Activated CD8-positive, alpha-beta memory T cell treated with anti-CD3 and anti-CD28 coated beads, Interleukin-2, amount 50 U/mL, for 4 hours (primary cell): ENCODE results near the gene RPS3A.
"Not testable (repeated sequence)": the region's sequence is repeated elsewhere in the genome, so short reads cannot be mapped to it uniquely, and the experiment has no call there.

Experiments used
- DNase-seq: peaks from one replicate; pipeline ENCODE4 v3.0.0-alpha.2; 2020

Gene RPS3A

GRCh38 chr4:151099229-151099975 is at the start of gene RPS3A:
Gene RPS3A, plus strand, starts transcription at chr4:151099628. Its CDS starts 25 bp downstream, at chr4:151099653.
- DNase-seq = peak; percentile 98

- no peak for DNase-seq
These were observed 46.6 kb upstream of the RPS3A start for GRCh38 chr4:151052785-151053184.

DNA sequence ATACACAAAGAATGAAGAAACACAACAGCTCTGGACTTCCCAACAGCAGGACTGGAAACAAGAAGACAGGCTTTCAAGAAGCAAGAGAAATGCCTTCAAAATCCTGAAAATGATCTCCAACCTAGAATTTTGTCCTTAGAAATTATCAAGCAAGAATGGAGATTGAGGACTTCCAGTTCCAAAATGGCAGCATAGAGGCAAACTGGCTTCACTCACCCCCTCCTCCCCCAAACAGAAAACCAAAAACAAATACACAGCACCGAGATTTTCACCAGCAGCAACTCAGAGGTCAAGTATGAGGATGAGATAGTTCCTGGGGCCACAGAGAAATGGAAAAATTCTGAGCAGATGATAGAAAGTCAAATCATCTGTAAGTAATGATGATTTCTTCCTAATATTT is 43.9 kb upstream of the RPS3A start:
- DNase-seq = no peak

DNA sequence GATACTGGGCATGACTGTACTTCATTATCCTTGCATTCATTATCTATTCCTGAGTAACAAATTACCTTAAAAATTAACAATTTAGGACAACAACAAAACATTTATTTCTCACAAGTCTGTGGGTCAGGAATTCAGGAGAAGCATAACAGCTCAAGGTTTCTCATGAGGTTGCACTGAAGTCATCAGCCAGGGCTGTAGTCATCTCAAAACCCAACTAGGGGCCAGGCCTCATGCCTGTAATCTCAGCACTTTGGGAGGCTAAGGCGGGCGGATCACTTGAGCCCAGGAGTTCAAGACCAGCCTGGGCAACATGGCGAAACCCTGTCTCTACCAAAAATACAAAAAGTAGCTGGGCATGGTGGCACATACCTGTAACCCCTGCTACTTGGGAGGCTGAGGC is 36.3 kb upstream of the RPS3A start:
- not testable (repeated sequence) for DNase-seq

DNA sequence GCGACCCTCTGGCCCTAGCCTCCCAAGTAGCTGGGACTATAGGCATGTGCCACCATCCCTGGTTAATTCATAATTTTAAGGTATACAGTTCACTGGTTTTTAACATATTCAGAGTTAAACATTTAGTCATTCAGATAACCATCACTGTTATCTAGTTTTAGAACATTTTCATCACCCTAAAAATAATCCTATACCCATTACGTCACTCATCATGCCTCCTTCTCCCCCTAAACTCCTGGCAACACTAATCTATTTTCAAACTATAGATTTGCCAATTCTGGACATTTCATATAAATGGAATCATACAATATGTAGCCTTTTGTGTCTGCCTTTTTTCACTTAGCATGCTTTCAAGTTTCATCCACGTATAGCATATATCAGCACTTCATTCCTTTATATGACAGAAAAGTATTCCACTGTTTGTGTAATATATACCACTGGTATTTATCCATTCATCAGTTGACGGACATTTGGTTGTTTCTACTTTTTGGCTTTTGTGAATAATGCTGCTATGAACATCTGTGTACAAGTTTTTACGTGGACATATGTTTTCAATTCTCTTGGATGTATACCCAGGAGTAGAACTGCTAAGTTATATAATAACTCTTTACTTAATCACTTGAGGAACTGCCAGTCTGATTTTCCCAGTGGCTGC is 32.0 kb upstream of the RPS3A start:
- DNase-seq = no peak

- no peak for DNase-seq
These were observed 25.0 kb upstream of the RPS3A start for GRCh38 chr4:151074416-151074916.

DNA sequence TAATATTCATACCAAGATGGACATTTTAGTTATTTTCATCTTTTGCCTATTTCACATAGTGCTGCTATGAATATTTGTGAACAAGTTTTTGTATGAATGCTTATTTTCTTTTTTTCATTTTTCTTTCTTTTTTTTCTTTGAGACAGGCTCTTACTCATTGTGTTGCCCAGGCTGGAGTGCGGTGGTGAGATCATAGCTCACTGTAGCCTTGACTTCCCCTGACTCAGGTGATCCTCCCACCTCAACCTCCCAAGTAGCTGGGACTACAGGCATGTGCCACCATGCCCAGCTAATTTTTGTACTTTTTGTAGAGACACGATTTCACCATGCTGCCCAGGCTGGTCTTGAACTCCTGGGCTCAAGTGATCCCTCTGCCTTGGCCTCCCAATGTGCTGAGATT is 21.4 kb upstream of the RPS3A start:
- DNase-seq = not testable (repeated sequence)

- no peak for DNase-seq
These were observed 12.0 kb upstream of the RPS3A start for GRCh38 chr4:151087467-151087866.

DNA sequence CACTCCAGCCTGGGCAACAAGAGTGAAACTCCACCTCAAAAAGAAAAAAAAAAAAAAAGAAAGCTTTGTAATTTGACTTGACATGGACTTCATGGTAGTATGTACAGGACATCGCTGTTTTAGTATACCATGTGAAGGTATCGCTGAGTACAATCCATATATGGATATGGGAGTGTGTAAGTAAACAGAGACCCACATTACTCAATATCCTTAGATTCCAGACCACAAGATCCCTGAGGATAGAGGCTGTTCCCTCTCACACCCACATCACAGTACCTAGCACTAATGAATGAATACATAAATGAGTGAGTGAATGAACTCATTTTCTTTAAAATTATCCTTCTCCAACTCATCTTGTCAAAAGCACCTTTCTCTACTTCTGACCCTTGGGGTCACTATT is 8.4 kb upstream of the RPS3A start:
- no peak for DNase-seq

GRCh38 chr4:151092488-151092887 is 6.9 kb upstream of the RPS3A start:
- no peak for DNase-seq

- DNase-seq = no peak
These were observed 6.2 kb upstream of the RPS3A start for GRCh38 chr4:151093203-151093602.

GRCh38 chr4:151094290-151094751 is 5.1 kb upstream of the RPS3A start:
- no peak for DNase-seq

DNA sequence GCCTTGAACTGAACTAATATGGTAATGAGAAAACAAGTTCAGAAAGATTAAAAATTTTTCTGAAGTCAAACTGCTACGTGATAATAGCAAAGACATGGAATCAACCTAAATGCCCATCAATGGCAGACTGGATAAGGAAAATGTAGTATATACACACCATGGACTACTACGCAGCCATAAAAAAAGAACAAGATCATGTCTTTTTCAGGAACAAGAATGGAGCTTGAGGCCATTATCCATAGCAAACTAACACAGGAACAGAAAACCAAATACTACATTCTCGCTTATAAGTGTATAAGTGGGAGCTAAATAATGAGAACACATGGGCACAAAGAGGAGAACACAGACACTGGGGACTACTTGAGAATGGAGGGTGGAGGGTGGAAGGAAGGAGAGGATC is 4.3 kb upstream of the RPS3A start:
- no peak for DNase-seq

DNA sequence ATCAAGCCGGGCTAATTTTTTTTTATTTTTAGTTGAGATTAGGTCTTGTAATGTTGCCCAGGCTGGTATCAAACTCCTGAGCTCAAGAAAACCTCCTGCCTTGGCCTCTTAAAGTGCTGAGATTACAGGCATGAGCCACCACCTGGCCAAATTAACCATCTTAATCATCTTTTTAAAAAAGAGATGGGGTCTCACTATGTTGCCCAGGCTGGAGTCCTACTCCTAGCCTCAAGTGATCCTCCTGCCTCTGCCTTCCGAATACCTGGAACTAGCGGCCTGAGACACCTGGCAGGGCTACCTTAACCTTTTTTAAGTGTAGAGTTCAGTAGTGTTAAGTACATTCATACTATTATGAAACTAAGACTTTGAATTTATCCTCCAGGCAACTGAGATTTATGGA is 1.7 kb upstream of the RPS3A start:
- no peak for DNase-seq

GRCh38 chr4:151098979-151099228 is 524 bp upstream of the RPS3A start:
- no peak for DNase-seq

DNA sequence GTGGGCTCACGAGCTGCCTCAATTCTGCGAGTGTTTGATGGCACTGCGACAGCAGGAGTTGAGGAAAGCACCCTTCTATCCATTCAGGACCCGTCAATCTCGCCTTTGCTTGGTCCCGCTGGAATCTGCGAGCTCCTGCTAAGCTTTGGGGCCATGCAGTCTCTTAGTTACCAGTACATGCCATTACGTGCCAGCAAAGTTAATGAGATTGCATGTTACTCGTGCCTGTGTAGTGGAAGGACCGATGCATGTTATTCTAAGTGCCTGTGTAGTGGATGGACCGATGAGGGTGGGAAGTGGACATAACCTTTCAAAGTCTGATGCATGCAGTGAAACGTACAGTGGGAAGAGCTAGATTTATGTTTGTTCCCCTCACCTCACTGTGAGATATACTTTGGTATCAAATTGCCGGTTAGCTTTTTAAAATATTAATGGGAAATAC is 569 bp downstream of the RPS3A start:
- no peak for DNase-seq

GRCh38 chr4:151100531-151100930 is 1.1 kb downstream of the RPS3A start:
- DNase-seq = no peak

GRCh38 chr4:151103758-151104157 is 4.3 kb downstream of the RPS3A start:
- no peak for DNase-seq

GRCh38 chr4:151104621-151105020 is 5.2 kb downstream of the RPS3A start:
- no peak for DNase-seq

- no peak for DNase-seq
These were observed 6.1 kb downstream of the RPS3A start for GRCh38 chr4:151105454-151106032.

- DNase-seq = no peak
These were observed 7.6 kb downstream of the RPS3A start for GRCh38 chr4:151107063-151107462.

GRCh38 chr4:151110236-151110635 is 10.8 kb downstream of the RPS3A start:
- DNase-seq = no peak

DNA sequence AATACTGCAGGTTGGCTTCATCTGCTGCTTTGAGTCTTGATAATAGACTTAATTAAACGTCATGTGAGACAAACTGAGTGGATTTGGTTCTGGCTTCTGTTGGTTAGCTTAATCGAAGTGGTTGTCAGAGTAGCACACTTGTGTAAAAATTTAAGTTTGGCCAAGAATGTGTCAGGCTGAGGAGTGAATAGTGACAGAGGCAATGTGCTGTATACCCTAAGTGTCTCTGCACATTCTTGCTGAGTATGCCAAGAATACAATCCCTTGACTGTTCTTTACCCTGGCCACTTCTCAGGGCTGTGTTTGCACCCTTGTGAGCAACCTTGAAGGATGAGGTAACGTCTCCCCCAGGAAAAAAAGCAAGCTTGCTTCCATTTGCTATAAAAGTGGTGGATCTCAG is 14.9 kb downstream of the RPS3A start:
- no peak for DNase-seq

- DNase-seq = no peak
These were observed 15.6 kb downstream of the RPS3A start for GRCh38 chr4:151114986-151115385.
